Hepatocyte (in vitro differentiated cells): ENCODE data around the gene ABLIM2. TPM values are rescaled to one million over a fixed set of nuclear protein-coding genes. Genes with fewer than 3 reads are reported as not detected.
A peak's percentile ranks its signal among the peaks of the same experiment; 100 is the strongest.

Source experiments
- DNase-seq: peaks from one replicate; pipeline ENCODE4 v3.0.0-alpha.2; 2016; ENCODE audit warnings: low spot score
- H2AFZ ChIP-seq: fragments of 200-600 bp; sonication (generic); 2 replicates; pipeline ENCODE4 v1.6.0; 2016; ENCODE audit warnings: antibody characterized with exemption, mild to moderate bottlenecking
- H3K27ac ChIP-seq: fragments of 200-600 bp; sonication (generic); 2 replicates; pipeline ENCODE4 v1.5.1; 2016; ENCODE audit warnings: mild to moderate bottlenecking
- H3K27me3 ChIP-seq: fragments of 200-600 bp; sonication (generic); 2 replicates; pipeline ENCODE4 v1.6.1; 2016
- H3K36me3 ChIP-seq: fragments of 200-600 bp; sonication (generic); replicated peaks from 2 replicates; pipeline ENCODE4 v1.5.1; 2016; ENCODE audit warnings: low read depth; ENCODE audit not compliant: insufficient read depth
- H3K4me1 ChIP-seq: fragments of 200-600 bp; sonication (generic); 2 replicates; pipeline ENCODE4 v1.5.1; 2016; ENCODE audit warnings: mild to moderate bottlenecking, moderate library complexity; ENCODE audit not compliant: insufficient read depth
- H3K4me2 ChIP-seq: fragments of 200-600 bp; sonication (generic); 2 replicates; pipeline ENCODE4 v1.6.0; 2016
- H3K4me3 ChIP-seq: fragments of 200-600 bp; sonication (generic); 2 replicates; pipeline ENCODE4 v1.5.1; 2016; ENCODE audit warnings: mild to moderate bottlenecking
- H3K79me2 ChIP-seq: fragments of 200-600 bp; sonication (generic); 2 replicates; pipeline ENCODE4 v1.6.0; 2017; ENCODE audit warnings: mild to moderate bottlenecking
- H3K9me2 ChIP-seq: fragments of 200-600 bp; sonication (generic); replicated peaks from 2 replicates; pipeline ENCODE4 v1.6.0; 2017; ENCODE audit warnings: mild to moderate bottlenecking; ENCODE audit not compliant: insufficient read depth
- H3K9me3 ChIP-seq: fragments of 200-600 bp; sonication (generic); 2 replicates; pipeline ENCODE4 v1.5.1; 2016; ENCODE audit warnings: low read depth, mild to moderate bottlenecking
- H4K20me1 ChIP-seq: fragments of 200-600 bp; sonication (generic); 2 replicates; pipeline ENCODE4 v1.6.0; 2016; ENCODE audit warnings: mild to moderate bottlenecking; ENCODE audit not compliant: insufficient read depth, poor library complexity, severe bottlenecking
- EZH2 ChIP-seq: fragments of 200-600 bp; sonication (generic); IDR thresholded peaks from 2 replicates; pipeline ENCODE4 v1.6.1; 2016; ENCODE audit warnings: antibody characterized with exemption, mild to moderate bottlenecking, borderline replicate concordance
- EZH2phosphoT487 ChIP-seq: fragments of 200-600 bp; sonication (generic); IDR thresholded peaks from one replicate; pipeline ENCODE4 v1.6.1; 2018; ENCODE audit warnings: antibody characterized with exemption, mild to moderate bottlenecking, low read depth, moderate library complexity; ENCODE audit not compliant: unreplicated experiment, severe bottlenecking
- WGBS: methylation state at CpG from one replicate; pipeline ENCODE4 v1.1.6; 2016; ENCODE audit warnings: low lambda C conversion rate; ENCODE audit errors: missing lambda C conversion rate; 5-methylcytosine and 5-hydroxymethylcytosine counted together
- polyA plus RNA-seq: library from polyadenylated mRNA; unstranded; fragments of >200 nt; fragmentation: Nextera tagmentation; extraction: Ambion mirVana; gene quantifications from 2 replicates; pipeline ENCODE4 v1.2.1, GENCODE V29; 2016
- total RNA-seq: library from RNA; depleted of rRNA; stranded (reverse); fragments of >200 nt; gene quantifications from 2 replicates; pipeline ENCODE4 v1.2.3, GENCODE V29; 2014
- TF ChIP-seq, protein P1 (sequence below): fragments of 200-600 bp; sonication (generic); IDR thresholded peaks from 2 replicates; pipeline ENCODE4 v1.5.1; 2016; ENCODE audit warnings: antibody characterized with exemption, mild to moderate bottlenecking; ENCODE audit not compliant: poor library complexity

ABLIM2 gene
- total and polyA plus RNA-seq, 2 experiments from 2014 or later, result 1.7 to 2.0 TPM

GRCh38 chr4:8101213-8102075 is 57.2 kb downstream of the ABLIM2 start:
- H3K27ac ChIP-seq, result peak overlapping the region; percentile 80
- H3K4me2 ChIP-seq, result no peak overlapping the region
- DNase-seq, result peak; percentile 65

GRCh38 chr4:8099981-8100464 is 58.6 kb downstream of the ABLIM2 start:
- Histone ChIP-seq H3K27me3 (no peaks in the 10 kb centered on the region), H3K9me2 (no peaks in the 10 kb centered on the region), H3K4me2 (no peak overlapping the region), H3K79me2 (no peaks in the 10 kb centered on the region), H3K4me3 (no peak overlapping the region), H2AFZ (no peak overlapping the region), H3K4me1 (no peaks in the 10 kb centered on the region), H3K27ac (peak overlapping the region; percentile 80), H4K20me1 (no peaks in the 10 kb centered on the region), H3K36me3 (no peaks in the 10 kb centered on the region), H3K9me3 (no peaks in the 10 kb centered on the region)
- DNase-seq, result no peak
- 84% methylated on average over 4 of the region's 4 CpGs for WGBS
- no peak for TF ChIP-seq EZH2phosphoT487
- no peak for TF ChIP-seq EZH2
- TF ChIP-seq, protein P1, sequence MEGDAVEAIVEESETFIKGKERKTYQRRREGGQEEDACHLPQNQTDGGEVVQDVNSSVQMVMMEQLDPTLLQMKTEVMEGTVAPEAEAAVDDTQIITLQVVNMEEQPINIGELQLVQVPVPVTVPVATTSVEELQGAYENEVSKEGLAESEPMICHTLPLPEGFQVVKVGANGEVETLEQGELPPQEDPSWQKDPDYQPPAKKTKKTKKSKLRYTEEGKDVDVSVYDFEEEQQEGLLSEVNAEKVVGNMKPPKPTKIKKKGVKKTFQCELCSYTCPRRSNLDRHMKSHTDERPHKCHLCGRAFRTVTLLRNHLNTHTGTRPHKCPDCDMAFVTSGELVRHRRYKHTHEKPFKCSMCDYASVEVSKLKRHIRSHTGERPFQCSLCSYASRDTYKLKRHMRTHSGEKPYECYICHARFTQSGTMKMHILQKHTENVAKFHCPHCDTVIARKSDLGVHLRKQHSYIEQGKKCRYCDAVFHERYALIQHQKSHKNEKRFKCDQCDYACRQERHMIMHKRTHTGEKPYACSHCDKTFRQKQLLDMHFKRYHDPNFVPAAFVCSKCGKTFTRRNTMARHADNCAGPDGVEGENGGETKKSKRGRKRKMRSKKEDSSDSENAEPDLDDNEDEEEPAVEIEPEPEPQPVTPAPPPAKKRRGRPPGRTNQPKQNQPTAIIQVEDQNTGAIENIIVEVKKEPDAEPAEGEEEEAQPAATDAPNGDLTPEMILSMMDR, result no peak

More at GRCh38 chr4:8101213-8102075, 57.2 kb downstream of the ABLIM2 start:
- Histone ChIP-seq H4K20me1 (no peaks in the 10 kb centered on the region), H3K36me3 (no peaks in the 10 kb centered on the region), H3K9me3 (no peaks in the 10 kb centered on the region), H2AFZ (no peak overlapping the region), H3K27me3 (no peaks in the 10 kb centered on the region), H3K79me2 (no peaks in the 10 kb centered on the region), H3K4me3 (no peak overlapping the region), H3K9me2 (no peaks in the 10 kb centered on the region), H3K4me1 (no peaks in the 10 kb centered on the region)
- TF ChIP-seq, protein P1, result no peak
- TF ChIP-seq EZH2 (no peak), EZH2phosphoT487 (no peak)
- 69% methylated on average over 23 of the region's 23 CpGs for WGBS

- Histone ChIP-seq H3K4me3 (no peak overlapping the region), H3K27ac (no peak overlapping the region), H3K9me3 (peaks cover 7% of the 10 kb centered on the region), H3K79me2 (no peaks in the 10 kb centered on the region), H3K4me2 (no peak overlapping the region), H3K27me3 (no peaks in the 10 kb centered on the region), H2AFZ (no peak overlapping the region), H3K9me2 (no peaks in the 10 kb centered on the region), H3K36me3 (no peaks in the 10 kb centered on the region), H4K20me1 (no peaks in the 10 kb centered on the region), H3K4me1 (no peaks in the 10 kb centered on the region)
- TF ChIP-seq, protein P1, result no peak
- TF ChIP-seq EZH2 (no peak), EZH2phosphoT487 (no peak)
- WGBS, result 94% methylated on average over 12 of the region's 12 CpGs
- no peak for DNase-seq
These were observed 60.1 kb downstream of the ABLIM2 start for GRCh38 chr4:8098506-8098905.
